Panc1 (cell line): Measurements from ENCODE around the gene KCNMA1. TPM values are rescaled to one million over a fixed set of nuclear protein-coding genes. Genes with fewer than 3 reads are reported as not detected.

Experiments
- ATAC-seq: fragments of 200-7000 bp; cut with Tn5 transposase; 2 replicates; pipeline ENCODE4 v1.9.1; 2020; ENCODE audit warnings: mild to moderate bottlenecking, moderate library complexity
- BruUV-seq: library from RNA; stranded (reverse); fragments of 400-500 nt; replicated peaks from 2 replicates; lab custom pipeline; 2021; lab: Mats Ljungman, UMichigan
- CTCF ChIA-PET: fragments of 300-600 bp; sonication (Branson Sonifier 250); formaldehyde crosslinking; loops from one replicate; lab custom pipeline; 2022; ENCODE audit warnings: antibody characterized with exemption; lab: Charles Lee
- POLR2A ChIA-PET: fragments of 300-600 bp; sonication (Branson Sonifier 250); formaldehyde crosslinking; loops from one replicate; lab custom pipeline; 2022; ENCODE audit warnings: antibody characterized with exemption; lab: Charles Lee
- DNase-seq: peaks from one replicate; pipeline ENCODE4 v3.0.0-alpha.2; 2010; ENCODE audit warnings: low read depth, low spot score
- H3K27ac ChIP-seq: 2 replicates; pipeline ENCODE4 v1.5.1; 2011; ENCODE audit warnings: mild to moderate bottlenecking, low read length, inconsistent platforms
- H3K27me3 ChIP-seq: fragments of 200-500 bp; sonication (Bioruptor generic); 2 replicates; pipeline ENCODE4 v1.6.0; 2014; ENCODE audit warnings: low read length, inconsistent platforms; ENCODE audit not compliant: control insufficient read depth, insufficient read depth
- H3K36me3 ChIP-seq: fragments of 200-500 bp; sonication (Bioruptor generic); 2 replicates; pipeline ENCODE4 v1.5.1; 2014; ENCODE audit warnings: inconsistent platforms, mild to moderate bottlenecking, low read length, moderate library complexity; ENCODE audit not compliant: control insufficient read depth, insufficient read depth
- H3K4me1 ChIP-seq: 2 replicates; pipeline ENCODE4 v1.5.1; 2011; ENCODE audit warnings: inconsistent platforms, mild to moderate bottlenecking, low read length, moderate library complexity; ENCODE audit not compliant: control insufficient read depth, insufficient read depth
- H3K4me3 ChIP-seq, 2 experiments: 2 replicates each; pipeline ENCODE4 v1.5.1; 2011 to 2012; ENCODE audit warnings: low read depth in 2 of 2, low read length in 2 of 2, mild to moderate bottlenecking in 2 of 2, inconsistent platforms in 1 of 2, moderate library complexity in 1 of 2
- H3K9me3 ChIP-seq: fragments of 200-500 bp; sonication (Bioruptor generic); 2 replicates; pipeline ENCODE4 v1.5.1; 2014; ENCODE audit warnings: low read depth, mild to moderate bottlenecking, inconsistent platforms, low read length, moderate library complexity; ENCODE audit not compliant: control insufficient read depth, insufficient read depth
- CTCF ChIP-seq: fragments of 450-650 bp; IDR thresholded peaks from 2 replicates; pipeline ENCODE4 v1.5.1; 2017; ENCODE audit warnings: mild to moderate bottlenecking
- POLR2AphosphoS5 ChIP-seq: IDR thresholded peaks from 2 replicates; pipeline ENCODE4 v1.6.1; 2012; ENCODE audit warnings: mild to moderate bottlenecking, low read depth, low read length, moderate library complexity
- REST ChIP-seq, 2 experiments: IDR thresholded peaks; 2 replicates each; pipeline ENCODE4 v1.6.1; 2011 to 2012; ENCODE audit warnings: low read depth in 2 of 2, control low read depth in 1 of 2, low read length in 1 of 2, mild to moderate bottlenecking in 1 of 2, moderate library complexity in 1 of 2; ENCODE audit not compliant: insufficient read depth in 1 of 2
- SIN3A ChIP-seq: IDR thresholded peaks from 2 replicates; pipeline ENCODE4 v1.6.1; 2012; ENCODE audit warnings: low read depth, mild to moderate bottlenecking, low read length, moderate library complexity, borderline replicate concordance; ENCODE audit not compliant: insufficient read depth
- TCF7L2 ChIP-seq: IDR thresholded peaks from 2 replicates; pipeline ENCODE4 v1.6.1; 2011; ENCODE audit warnings: mild to moderate bottlenecking, low read depth, low read length, inconsistent platforms
- in situ Hi-C: cut with HindIII; loops from 2 replicates; pipeline ENCODE4 v1.10.0; 2016; ENCODE audit warnings: low sequenced_read_pairs, low pct_unique_long_range_greater_than_20kb
- intact Hi-C: fragments of 100-400 bp; cut with micrococcal nuclease; formaldehyde crosslinking; loops from one replicate; pipeline ENCODE4 v1.10.0; 2022; ENCODE audit not compliant: unreplicated experiment
- total RNA-seq: library from RNA; stranded (reverse); gene quantifications from one replicate; pipeline ENCODE4 v1.2.1, GENCODE V29; 2021; ENCODE audit not compliant: unreplicated experiment

The KCNMA1 gene
- total RNA-seq, 1 experiment from 2014 or later: 91.9 TPM

- Histone ChIP-seq H3K9me3 (no peaks in the 10 kb centered on the region), H3K27ac (no peak overlapping the region), H3K4me1 (no peaks in the 10 kb centered on the region), H3K36me3 (no peaks in the 10 kb centered on the region), H3K27me3 (no peaks in the 10 kb centered on the region), H3K4me3 (no peak overlapping the region)
- BruUV-seq: no TSS peak
- ATAC-seq (no peak), DNase-seq (no peak)
- TF ChIP-seq SIN3A: no peak
- TF ChIP-seq CTCF: no peak
- TF ChIP-seq TCF7L2: no peak
- TF ChIP-seq POLR2AphosphoS5: no peak
- no peak for TF ChIP-seq REST (IDR thresholded peaks at IDR 0.05; ENCODE audit: insufficient read depth in 1 of 2, low read depth in 2 of 2, low read length in 1 of 2)
- CTCF ChIA-PET: no interaction called here
- in situ Hi-C loops (no loop called here), intact Hi-C loops (no loop called here)
- POLR2A ChIA-PET: no interaction called here
Measured at GRCh38 chr10:77005871-77006270, 631.7 kb downstream of the KCNMA1 start.

GRCh38 chr10:77004917-77005564, 632.6 kb downstream of the KCNMA1 start:
- Histone ChIP-seq H3K27ac (no peak overlapping the region), H3K9me3 (no peaks in the 10 kb centered on the region), H3K4me3 (no peak overlapping the region), H3K36me3 (no peaks in the 10 kb centered on the region), H3K27me3 (no peaks in the 10 kb centered on the region), H3K4me1 (no peaks in the 10 kb centered on the region)
- in situ Hi-C loops: no loop called here
- ChIA-PET CTCF (no interaction called here), POLR2A (no interaction called here)
- intact Hi-C loops: no loop called here
- BruUV-seq: no TSS peak
- DNase-seq (peak; percentile 41), ATAC-seq (peak; percentile 85)
- TF ChIP-seq POLR2AphosphoS5: no peak
- TF ChIP-seq REST (IDR thresholded peaks at IDR 0.05; ENCODE audit: insufficient read depth in 1 of 2, low read depth in 2 of 2, low read length in 1 of 2): no peak
- peak; percentile 84 for TF ChIP-seq CTCF
